GM12874 (cell line): ENCODE data around the gene FMN2.

Source experiments
- CTCF ChIP-seq: IDR thresholded peaks from 2 replicates; pipeline ENCODE4 v1.5.1; 2011; ENCODE audit warnings: low read depth, mild to moderate bottlenecking, control low read depth, low read length, moderate library complexity; ENCODE audit not compliant: insufficient read depth

Gene FMN2

GRCh38 chr1:240068961-240069360 is 22.7 kb upstream of the FMN2 start:
- no peak for TF ChIP-seq CTCF

GRCh38 chr1:240070188-240070587 is 21.5 kb upstream of the FMN2 start:
- TF ChIP-seq CTCF, result no peak

GRCh38 chr1:240073097-240073496 is 18.6 kb upstream of the FMN2 start:
- TF ChIP-seq CTCF, result no peak

GRCh38 chr1:240074422-240074821 is 17.3 kb upstream of the FMN2 start:
- no peak for TF ChIP-seq CTCF

- TF ChIP-seq CTCF, result no peak
These were observed 16.8 kb upstream of the FMN2 start for GRCh38 chr1:240074908-240075307.

GRCh38 chr1:240084337-240084736 is 7.3 kb upstream of the FMN2 start:
- TF ChIP-seq CTCF, result no peak

GRCh38 chr1:240084749-240085148 is 6.9 kb upstream of the FMN2 start:
- TF ChIP-seq CTCF, result no peak

- no peak for TF ChIP-seq CTCF
These were observed 5.0 kb upstream of the FMN2 start for GRCh38 chr1:240086726-240087125.
